Measurements from ENCODE around the gene WFIKKN1. TPM values are rescaled to one million over a fixed set of nuclear protein-coding genes. Genes with fewer than 3 reads are reported as not detected.
A peak's percentile ranks its signal among the peaks of the same experiment; 100 is the strongest.

WFIKKN1 gene
- total and polyA plus RNA-seq, 2 of the 13 experiments (the other 11 are each of a cell fraction or from before 2014, with no cell fraction given): 1.7 to 4.9 TPM

- TF ChIP-seq, protein P1, sequence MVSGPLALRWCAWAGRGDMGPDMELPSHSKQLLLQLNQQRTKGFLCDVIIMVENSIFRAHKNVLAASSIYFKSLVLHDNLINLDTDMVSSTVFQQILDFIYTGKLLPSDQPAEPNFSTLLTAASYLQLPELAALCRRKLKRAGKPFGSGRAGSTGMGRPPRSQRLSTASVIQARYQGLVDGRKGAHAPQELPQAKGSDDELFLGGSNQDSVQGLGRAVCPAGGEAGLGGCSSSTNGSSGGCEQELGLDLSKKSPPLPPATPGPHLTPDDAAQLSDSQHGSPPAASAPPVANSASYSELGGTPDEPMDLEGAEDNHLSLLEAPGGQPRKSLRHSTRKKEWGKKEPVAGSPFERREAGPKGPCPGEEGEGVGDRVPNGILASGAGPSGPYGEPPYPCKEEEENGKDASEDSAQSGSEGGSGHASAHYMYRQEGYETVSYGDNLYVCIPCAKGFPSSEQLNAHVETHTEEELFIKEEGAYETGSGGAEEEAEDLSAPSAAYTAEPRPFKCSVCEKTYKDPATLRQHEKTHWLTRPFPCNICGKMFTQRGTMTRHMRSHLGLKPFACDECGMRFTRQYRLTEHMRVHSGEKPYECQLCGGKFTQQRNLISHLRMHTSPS (CRISPR knock-in tag; IDR thresholded peaks at IDR 0.05; ENCODE audit: low read depth): peak; percentile 91
- TF ChIP-seq CTCF (CRISPR knock-in tag; IDR thresholded peaks at IDR 0.05) (peak; percentile 64), ZNF724P (CRISPR knock-in tag; IDR thresholded peaks at IDR 0.05; ENCODE audit: borderline replicate concordance) (no peak), SMARCC2 (IDR thresholded peaks at IDR 0.05) (no peak), ZNF503 (CRISPR knock-in tag; IDR thresholded peaks at IDR 0.05) (no peak), ZBTB33 (CRISPR knock-in tag; IDR thresholded peaks at IDR 0.05) (0 out of 2 replicates have a peak, but pooled peaks have one; percentile 40), NR2C2 (CRISPR knock-in tag; IDR thresholded peaks at IDR 0.05; ENCODE audit: borderline replicate concordance) (peak; percentile 64), ZNF101 (CRISPR knock-in tag; IDR thresholded peaks at IDR 0.05; ENCODE audit: borderline replicate concordance, low read depth) (no peak), ZZZ3 (CRISPR knock-in tag; IDR thresholded peaks at IDR 0.05; ENCODE audit: borderline replicate concordance) (no peak), NR0B2 (CRISPR knock-in tag; IDR thresholded peaks at IDR 0.05) (0 out of 2 replicates have a peak, but pooled peaks have one; percentile 23), HNF4A (CRISPR knock-in tag; IDR thresholded peaks at IDR 0.05) (peak; percentile 20; the same call in 1 of the 2 replicates), PRMT3 (CRISPR knock-in tag; IDR thresholded peaks at IDR 0.05; ENCODE audit: borderline replicate concordance, low read depth) (no peak), ESRRA (CRISPR knock-in tag; IDR thresholded peaks at IDR 0.05; ENCODE audit: low read depth) (0 out of 2 replicates have a peak, but pooled peaks have one; percentile 17), WIZ (CRISPR knock-in tag; IDR thresholded peaks at IDR 0.05) (no peak), HOXA5 (CRISPR knock-in tag; IDR thresholded peaks at IDR 0.05) (no peak), AGO2 (optimal IDR thresholded peaks at IDR 0.05; ENCODE audit: low read depth, low read length) (peak; percentile 83), MIER2 (CRISPR knock-in tag; IDR thresholded peaks at IDR 0.05) (no peak)
- TF ChIP-seq, protein P2, sequence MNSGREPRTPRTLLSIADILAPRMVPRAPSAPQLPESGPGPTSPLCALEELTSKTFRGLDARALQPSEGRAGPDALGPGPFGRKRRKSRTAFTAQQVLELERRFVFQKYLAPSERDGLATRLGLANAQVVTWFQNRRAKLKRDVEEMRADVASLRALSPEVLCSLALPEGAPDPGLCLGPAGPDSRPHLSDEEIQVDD (CRISPR knock-in tag; IDR thresholded peaks at IDR 0.05; ENCODE audit: borderline replicate concordance): no peak
Measured at GRCh38 chr16:585351-585750, 45.4 kb upstream of the WFIKKN1 start (continued).
